Measurements from ENCODE around the gene NUP98.

- TF ChIP-seq ZNF263 (CRISPR knock-in tag; IDR thresholded peaks at IDR 0.05), result no peak
- no peak for TF ChIP-seq TCF7L2 (IDR thresholded peaks at IDR 0.05; ENCODE audit: low read depth, low read length)
- TF ChIP-seq BCLAF1 (IDR thresholded peaks at IDR 0.05), result no peak
- no peak for TF ChIP-seq BRCA1 (CRISPR knock-in tag; IDR thresholded peaks at IDR 0.05)
- TF ChIP-seq, protein P1, sequence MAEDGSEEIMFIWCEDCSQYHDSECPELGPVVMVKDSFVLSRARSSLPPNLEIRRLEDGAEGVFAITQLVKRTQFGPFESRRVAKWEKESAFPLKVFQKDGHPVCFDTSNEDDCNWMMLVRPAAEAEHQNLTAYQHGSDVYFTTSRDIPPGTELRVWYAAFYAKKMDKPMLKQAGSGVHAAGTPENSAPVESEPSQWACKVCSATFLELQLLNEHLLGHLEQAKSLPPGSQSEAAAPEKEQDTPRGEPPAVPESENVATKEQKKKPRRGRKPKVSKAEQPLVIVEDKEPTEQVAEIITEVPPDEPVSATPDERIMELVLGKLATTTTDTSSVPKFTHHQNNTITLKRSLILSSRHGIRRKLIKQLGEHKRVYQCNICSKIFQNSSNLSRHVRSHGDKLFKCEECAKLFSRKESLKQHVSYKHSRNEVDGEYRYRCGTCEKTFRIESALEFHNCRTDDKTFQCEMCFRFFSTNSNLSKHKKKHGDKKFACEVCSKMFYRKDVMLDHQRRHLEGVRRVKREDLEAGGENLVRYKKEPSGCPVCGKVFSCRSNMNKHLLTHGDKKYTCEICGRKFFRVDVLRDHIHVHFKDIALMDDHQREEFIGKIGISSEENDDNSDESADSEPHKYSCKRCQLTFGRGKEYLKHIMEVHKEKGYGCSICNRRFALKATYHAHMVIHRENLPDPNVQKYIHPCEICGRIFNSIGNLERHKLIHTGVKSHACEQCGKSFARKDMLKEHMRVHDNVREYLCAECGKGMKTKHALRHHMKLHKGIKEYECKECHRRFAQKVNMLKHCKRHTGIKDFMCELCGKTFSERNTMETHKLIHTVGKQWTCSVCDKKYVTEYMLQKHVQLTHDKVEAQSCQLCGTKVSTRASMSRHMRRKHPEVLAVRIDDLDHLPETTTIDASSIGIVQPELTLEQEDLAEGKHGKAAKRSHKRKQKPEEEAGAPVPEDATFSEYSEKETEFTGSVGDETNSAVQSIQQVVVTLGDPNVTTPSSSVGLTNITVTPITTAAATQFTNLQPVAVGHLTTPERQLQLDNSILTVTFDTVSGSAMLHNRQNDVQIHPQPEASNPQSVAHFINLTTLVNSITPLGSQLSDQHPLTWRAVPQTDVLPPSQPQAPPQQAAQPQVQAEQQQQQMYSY (CRISPR knock-in tag; IDR thresholded peaks at IDR 0.05), result no peak
- no peak for TF ChIP-seq ATF1 (CRISPR knock-in tag; IDR thresholded peaks at IDR 0.05)
These were observed 42.2 kb downstream of the NUP98 start for GRCh38 chr11:3755151-3755550.
